Measurements from ENCODE around the gene KCNK10.
A peak's percentile ranks its signal among the peaks of the same experiment; 100 is the strongest.

Gene KCNK10

DNA sequence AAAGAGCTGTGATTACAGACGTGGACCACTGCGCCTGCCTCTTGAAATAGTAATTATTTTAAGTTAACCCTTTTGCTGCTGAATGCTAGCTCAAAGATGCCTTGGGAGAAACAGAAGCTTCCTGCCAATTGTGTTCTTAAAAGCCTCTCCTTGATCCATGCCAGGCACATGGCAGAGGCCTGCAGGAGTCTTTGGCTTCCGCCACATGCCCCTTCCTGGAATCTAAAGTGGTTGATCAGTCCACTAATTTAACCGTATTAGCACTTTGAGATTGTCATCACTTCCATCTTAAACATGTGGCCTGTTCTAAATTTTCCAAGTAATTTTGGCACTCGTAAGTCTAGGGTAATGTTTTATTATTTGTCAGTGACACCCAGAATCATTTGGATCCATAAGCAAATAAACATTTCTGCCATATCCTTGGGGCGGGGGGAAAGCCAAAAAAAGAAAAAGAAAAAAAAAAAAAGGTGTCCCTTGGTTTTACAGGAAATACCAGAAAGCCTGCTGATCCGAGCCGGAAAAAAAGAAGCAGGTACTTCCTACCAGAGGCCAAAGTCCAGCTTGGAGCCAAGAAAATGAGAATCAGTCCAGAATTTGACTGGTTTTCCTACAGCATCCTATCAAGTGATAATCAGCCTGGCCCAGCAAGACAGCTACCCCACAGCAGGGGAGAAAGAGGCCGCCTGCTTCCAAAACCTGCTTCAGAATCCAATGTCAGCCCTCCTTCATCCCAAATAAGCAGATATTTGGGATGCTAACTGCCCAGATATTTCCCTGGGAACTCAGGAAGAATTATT lies 104.8 kb downstream of the KCNK10 start:
- DNase-seq = no peak

DNA sequence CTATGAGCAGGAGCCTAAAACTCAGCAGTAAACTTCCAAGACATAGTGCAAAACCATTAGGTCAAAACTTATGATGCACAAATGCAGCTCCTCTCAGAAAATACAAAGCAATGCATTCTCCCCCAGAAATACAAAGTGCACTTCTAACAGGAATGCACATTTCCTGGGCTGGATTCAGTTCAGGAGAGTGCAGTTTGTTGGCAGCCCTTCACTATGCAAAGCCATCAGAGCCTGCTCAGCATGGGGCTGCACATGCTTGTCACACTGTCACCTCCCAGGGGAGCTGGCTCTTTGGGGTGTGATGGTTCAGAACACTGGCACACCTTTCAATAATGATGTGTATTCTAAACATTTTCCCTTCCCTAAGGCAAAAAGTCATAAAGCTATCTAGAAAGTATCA lies 110.4 kb downstream of the KCNK10 start:
- no peak for DNase-seq

DNA sequence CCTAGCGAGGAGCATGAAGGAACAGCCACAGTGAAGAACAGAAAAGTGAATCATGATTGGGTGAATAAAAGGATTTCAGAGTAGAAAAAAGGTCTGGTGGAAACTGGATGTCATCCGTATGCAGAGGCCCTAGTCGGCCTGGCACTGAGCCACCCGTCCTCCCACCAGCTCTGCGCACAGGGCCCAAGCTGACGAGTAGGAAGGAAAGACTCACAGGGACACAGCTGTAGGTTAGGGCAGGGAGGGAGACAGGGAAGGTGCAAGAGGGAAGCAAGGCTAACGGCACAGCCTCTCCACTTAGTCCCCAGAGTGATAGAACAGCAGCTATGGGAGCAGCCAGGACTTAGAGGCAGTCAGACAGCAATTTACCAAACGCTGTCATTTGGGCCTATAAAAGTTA lies 112.6 kb downstream of the KCNK10 start:
- no peak for DNase-seq

DNA sequence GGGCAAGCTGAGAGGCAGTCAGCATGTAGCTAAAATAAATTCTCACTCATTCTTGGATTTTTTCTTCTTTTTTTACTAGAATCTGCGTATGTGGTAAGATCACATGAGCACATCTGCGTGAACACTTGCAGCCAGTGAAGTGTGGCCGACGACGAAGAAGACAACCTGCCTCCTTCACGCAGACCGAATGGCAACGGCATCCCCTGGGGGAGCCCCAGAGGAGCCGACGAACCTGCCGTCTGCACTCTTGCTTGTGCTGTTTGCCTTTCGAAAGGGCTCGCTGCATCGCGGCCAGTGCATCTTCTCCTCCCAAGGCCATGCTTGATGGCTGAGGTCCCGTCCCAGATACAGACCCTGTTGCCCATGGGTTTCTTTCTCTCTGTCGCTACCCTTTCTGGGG lies 113.8 kb downstream of the KCNK10 start:
- no peak for DNase-seq

DNA sequence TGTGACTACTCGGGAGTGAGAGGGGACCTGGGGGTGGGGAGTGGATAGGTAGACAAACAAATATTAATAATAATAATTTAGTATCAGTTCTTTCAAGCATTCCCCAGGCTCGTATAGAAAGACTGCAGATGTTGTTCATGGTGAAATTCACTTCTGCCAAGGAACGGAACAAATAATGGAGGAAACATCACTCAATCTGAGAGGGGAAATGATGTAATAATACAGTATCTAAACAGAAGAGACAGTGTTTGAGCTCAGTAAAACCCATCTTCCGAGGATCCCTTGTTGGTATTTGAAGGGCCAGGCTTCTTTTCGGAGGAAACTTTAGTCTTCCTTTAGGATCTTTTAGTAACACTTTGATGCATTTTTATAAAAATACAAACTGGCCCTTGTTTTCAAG lies 114.2 kb downstream of the KCNK10 start:
- no peak for DNase-seq

DNA sequence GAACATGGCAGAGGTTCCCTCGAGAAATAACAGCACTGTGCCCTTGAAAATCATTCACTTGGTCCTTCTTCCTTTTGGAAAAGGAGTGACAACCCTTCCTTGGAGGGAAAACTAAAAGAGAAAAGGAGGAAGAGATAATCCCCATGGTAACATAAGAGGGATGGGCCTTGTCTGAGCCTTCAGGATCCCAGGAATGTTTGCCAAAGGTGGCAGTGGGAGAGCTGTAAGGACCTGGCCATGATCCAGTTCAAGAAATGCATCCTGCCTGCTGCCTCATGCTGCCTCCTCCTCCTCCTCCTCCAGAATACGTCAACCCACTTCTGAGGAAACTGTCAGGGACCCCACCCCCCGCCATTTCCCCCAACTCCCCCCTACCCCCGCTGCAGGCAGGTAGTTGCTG lies 118.8 kb downstream of the KCNK10 start:
- DNase-seq = no peak

DNA sequence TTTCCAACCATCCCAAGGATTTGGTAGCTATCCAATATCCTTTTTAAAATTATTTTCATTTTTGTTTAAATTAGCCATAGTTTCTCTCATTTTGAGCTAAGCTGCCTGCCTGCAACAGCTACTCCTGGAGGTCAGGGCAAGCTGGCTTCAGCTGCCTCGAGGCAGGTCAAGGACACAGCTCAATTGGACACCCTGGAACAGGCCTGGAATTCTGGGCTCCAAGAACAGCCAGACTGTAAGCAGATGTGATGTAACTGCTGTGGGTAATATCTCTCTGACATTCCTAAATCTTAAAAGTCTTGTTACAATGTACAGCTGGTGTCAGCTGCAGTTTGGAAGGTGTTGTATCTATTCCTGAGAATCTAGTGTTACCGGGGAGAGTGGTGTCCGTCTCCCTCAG lies 119.8 kb downstream of the KCNK10 start:
- DNase-seq = no peak

DNA sequence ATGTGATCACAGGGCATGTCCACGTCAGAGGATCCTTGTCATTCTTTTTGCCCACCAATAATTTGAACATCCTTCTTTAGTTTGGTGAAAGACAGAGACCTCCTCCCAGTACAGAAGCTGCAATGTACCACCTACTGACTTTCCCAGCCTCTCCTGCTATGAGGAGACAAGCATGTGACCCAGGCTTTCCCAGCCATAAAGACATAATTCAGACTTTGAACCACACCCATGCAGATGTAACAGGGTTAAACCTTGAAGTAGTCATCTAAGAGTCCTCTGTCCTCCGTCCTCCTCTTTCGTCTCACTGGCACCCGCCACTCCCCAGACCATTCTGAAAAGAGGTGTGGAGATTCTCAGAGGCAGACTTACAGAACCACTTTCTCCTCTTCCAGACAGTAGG lies 120.8 kb downstream of the KCNK10 start:
- DNase-seq = no peak

DNA sequence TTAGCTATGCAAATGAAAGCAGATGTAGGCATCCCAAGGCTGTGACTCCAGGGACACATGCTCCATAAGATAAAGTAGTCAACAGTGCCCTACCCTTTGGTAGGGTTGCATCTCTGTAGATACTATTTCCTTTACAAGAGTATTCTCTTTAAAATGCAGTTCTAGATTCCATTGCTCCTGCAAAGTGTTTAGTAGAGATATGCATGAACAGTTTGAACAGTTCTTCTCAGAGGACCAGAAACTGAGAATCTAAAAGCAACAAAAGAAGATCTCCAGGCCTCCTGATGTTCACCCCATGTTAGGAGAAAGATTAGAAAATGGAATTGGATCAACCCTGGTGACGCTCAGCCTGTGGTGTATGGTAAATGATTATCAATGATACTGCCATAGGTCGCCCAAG lies 121.2 kb downstream of the KCNK10 start:
- DNase-seq = no peak

DNA sequence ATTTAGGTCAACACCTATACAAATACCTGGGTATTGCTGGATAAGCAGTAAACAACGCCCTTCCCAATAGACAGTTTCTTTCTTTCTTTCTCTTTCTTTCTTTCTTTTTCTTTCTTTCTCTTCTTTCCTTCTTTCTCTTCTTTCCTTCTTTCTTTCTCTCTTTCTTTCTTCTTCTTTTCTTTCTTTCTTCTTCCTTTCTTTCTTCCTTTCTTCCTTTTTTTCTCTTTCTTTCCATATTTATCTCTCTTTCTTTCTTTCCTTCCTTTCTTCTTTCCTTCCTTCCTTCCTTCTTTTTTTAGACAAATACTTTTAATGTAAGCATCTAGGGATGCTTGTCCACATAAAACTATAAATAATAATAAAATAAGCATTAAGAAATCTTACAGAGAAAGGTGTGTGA lies 123.2 kb downstream of the KCNK10 start:
- no peak for DNase-seq

DNA sequence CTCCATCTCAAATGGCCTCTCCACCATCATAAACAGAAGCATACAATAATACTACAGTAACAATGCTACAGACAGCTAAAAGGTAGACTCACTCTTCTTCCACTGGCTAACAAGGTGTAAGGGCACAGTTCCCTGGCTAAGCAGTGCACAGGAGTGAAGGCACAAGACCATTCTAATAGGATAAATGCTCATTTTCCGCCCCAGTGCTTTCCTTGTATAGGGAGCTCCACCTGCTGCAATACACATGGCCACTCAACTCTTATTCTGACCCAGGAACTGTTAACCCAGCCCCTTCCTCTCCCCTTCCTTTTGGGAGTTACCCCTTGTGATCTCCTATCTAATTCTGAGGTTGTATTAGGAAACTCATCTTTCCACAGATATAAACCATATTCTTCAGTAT lies 124.6 kb downstream of the KCNK10 start:
- no peak for DNase-seq

DNA sequence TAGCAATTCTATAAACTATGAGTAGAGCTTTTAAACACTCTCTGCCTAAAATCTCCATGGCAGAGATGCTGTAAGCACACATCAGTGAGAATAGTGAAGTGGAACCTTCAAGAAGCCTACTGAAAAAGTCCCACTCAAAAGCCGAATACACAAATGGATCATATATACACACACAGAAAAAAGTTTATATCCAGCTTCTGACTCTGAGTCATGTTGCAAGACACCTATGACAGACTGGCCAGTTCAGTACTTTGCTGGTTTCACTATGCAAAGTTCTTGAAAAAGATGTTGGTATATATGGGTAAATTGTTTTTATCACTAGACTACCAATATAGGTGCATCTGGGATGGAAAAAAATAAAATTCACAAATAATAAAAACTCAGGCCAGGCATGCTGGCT lies 126.1 kb downstream of the KCNK10 start:
- no peak for DNase-seq

DNA sequence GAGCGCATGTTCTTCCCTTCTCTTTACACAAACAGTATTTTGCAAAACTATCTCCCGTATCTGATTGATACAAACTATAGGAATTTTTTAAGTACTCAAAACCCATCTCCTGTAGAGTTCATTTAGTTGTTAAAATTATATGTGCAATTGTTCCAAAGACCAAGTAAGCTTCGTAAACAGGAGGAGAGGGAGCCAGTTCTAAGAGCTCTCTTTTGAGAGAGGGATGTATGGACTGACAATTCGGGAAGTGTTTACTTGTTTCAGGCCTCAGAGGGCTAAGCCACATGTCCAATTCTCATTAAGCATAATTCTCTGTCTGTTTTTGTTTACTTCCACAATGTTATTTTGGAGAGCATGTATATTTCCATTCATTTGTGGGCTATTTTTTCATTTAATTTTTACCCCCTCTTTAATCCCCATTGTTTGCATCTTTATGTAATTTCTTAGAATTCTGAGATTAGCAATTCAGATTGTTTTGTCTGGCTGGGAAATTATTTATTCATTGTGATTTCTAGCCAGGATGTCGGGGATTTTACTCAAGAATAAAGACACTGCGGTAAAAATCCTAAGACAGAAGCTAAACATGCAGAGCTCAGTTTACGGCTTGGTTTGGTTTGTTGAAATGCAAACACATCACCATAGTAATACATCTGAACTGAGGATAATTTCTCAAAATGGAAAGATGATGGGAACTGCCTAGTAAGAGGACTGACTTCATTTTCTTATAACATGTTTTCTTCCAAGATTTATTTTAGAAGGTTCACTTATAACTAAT lies 126.8 kb downstream of the KCNK10 start:
- no peak for DNase-seq

DNA sequence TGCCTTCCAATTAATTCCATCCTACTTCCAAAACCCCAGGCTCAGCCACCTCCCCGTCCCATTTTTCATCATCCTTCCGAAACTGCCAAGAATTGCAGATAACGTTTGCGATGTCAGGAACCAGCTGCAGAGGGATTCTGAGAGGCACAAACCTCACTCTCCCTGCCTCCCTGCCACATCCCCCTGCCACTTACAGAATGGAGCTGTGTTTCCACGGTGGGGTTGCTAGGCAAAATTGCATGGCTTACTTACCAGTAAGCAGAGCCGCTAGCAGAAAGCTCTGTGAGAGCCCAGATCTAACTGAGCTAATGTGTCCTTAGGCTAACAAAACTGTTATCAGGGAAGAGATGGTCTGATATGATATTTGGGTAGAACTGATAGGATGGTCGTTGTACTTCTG lies 127.4 kb downstream of the KCNK10 start:
- DNase-seq = no peak

DNA sequence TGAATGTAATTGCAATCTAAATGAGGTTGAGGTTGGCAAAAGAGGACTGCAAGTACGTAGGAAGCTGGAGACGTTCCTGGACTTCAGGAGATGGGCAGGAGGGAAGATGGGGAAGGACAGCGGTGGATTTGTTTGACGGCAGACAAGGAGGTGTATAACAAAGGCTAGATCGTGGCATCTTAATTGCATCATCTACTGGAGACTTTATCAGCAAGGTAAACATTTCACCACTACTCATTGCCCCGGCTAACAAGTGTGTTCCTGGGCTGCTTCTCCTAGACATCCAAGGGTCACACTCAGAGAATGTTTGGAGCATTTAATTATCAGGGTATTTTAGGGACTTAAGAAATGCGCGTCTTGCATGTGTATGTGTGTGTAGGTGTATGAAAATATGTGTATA lies 128.5 kb downstream of the KCNK10 start:
- no peak for DNase-seq

DNA sequence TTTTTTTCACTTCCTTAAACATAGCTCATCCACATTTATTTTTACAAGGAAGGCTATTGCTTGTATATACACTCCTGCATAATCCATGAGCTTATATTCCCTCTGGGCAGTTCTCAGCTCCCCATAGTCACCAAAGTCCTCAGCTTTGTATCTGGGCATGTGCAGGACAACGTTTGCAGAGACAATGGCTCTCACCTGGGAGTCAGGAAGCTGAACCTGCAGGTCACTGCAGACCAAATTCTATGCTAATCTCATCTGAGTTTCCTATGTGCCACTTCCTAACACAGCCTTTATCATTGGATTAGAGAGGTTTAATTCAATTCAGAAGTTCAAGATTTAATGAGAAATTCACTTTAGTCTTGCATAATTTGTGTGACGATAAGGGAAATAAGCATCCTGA lies 131.5 kb downstream of the KCNK10 start:
- DNase-seq = no peak

DNA sequence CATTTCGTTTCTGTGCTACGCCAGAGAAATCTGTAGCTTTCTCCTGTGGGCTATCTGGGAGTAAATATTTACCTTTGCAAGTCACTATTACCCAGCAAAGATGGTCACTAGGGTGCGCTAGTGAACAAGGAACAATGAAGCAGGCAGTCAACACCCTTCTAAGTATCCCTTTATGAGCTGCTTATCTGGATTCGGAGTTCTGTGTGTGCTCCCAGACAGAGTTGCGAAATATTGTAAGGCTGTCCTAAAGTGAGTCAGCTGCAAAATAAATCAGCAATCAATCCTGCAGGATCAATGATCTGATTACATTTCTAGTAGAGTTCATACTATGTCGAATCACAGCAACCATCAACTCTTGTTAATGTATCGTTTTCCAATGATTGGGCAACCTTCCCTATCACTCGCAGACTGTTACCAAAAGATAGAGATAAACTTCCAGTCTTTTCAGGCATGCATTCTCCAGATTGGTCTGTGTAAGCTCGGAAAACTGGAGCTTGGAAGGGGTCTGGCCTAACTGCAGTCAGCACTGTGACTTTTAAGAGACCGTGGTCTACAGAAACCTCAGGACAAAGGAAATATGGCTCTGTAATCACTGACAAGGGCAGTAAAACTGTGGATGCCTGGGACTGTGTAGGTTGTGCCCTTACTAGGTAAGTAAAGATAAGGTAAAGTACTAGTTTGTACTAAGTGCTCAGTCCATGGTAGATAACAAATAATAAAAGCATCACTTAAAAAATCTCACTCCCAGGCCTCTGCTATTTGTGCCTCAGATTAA lies 133.5 kb downstream of the KCNK10 start:
- peak; percentile 26 to 52 for DNase-seq

DNA sequence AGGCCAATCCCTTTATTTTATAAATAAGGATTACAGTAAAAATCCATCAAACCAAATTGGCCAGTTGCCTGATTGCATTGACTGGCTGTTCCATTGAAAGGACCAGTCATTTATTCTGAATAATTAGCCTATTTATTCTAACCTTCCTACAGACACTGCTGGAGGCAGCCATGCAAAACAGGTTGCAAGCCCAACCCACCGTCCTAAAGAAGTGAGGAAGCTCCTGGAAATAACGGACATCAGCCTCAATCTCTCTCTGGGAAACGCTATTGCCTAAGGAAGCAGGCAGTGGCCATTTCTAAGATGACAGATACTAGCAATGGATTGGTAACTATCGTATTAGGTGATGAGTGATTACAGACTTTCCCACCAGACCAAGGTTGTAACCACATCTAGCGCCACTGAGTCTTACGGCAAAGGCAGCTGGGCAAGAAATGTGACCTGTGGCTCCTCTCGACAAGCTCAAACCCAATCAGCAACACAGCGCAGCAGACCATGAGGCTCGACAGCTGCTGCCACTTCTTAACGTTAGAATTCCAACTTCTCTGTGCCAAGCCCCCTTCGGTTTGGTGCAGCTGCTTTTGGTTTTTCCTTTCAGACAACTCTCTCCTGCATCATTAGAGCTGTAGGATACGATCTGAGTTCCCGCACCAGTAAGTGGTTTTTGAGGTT lies 134.2 kb downstream of the KCNK10 start:
- DNase-seq = no peak

DNA sequence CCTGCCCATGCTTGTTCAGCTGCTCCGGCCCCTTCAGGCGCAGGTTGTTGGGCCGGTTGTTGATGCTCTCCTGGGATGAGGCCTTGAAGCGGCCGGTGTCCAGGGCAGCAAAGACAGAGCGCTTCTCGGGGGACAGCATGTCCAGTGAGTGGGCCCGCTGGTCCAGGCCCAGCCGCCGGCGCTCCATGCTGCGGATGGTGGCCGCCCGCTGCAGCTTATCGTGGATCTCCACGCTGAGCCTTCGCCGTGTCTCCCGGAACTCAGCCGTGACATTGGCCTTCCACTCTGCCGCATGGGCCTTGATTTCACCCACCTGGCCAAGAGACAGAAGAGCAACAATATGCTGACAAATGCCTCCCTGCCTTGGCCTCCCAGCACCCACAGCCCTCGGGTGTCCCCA lies 137.2 kb downstream of the KCNK10 start:
- DNase-seq = no peak

DNA sequence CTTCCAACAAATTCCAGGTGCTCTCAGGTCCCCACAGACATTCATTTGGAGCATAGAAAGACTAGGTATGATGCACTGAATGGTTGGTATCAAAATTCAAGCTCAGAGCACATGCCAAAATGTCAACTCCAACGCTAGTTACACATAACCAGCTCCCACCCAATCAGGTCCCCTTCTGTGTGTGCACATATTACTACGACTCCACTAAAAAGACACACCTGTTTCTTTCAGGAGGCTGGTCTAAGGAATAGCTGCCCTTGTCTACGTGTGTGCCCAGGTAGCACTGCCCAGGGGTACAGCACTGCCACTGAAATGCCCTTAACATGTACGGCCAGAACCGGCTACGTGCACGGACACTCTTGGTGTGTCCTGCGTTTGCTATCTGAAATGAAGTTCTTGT lies 138.1 kb downstream of the KCNK10 start:
- DNase-seq = no peak

DNA sequence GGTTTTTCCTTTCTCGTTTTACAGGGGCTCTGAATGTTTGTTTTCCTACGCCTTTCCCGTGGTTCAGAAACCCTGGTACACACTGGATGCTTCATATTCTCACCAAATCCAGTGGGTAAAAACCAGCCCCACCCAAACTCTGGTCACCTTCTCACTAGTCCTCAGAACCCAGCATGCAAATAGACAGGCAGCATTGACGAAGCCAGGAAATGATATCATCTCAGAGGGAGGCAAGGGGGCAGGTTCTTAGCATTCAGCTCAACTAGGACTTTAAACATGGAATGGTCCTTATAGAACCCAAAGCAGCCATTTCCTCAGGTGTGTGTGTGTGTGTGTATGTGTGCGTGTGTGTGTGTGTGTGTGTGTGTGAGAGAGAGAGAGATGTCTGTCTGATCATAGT lies 142.0 kb downstream of the KCNK10 start:
- DNase-seq = no peak

DNA sequence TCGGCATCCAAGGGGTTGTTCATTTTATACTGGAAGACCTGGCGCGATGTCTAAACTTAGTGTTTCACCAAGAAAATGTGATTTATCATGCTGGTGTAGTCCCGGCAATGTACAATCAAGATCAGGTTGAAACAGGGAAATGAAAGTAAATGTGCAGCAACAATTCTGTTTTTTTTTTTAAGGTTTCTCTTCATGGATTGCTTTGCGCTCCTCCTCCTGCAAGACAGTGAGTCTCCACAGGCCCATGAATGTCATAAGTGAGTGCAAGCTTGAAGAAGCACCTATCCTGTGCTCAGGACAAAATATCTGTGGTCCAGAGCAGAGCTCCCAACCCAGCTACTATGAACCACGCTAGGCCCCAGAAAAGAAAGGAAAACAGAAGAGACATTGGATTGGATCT lies 143.4 kb downstream of the KCNK10 start:
- DNase-seq = no peak

DNA sequence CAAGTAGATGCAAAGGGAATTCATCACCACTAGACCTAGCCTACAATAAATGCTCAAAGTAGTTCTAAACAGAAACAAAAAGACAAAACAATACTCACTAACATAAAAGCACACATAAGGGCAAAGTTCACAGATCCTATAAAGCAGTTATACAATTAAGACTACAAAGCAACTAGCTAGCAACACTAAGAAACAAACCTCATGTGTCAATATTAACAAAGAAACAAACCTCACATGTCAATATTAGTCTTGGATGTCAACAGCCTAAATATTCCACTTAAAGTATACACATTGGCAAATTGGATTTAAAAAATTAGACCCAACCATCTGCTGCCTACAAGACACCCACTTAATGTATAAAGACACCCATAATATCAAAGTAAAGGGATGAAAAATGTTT lies 152.7 kb downstream of the KCNK10 start:
- DNase-seq = no peak
